HG03442 (cell line): ENCODE results near the gene SCNN1B.
"Not testable (repeated sequence)": the region's sequence is repeated elsewhere in the genome, so short reads cannot be mapped to it uniquely, and the experiment has no call there.

Source experiments
- ATAC-seq: cut with Tn5 transposase; IDR thresholded peaks from one replicate; pipeline ENCODE4 v1.9.1; 2021; ENCODE audit warnings: mild to moderate bottlenecking, moderate library complexity; ENCODE audit not compliant: unreplicated experiment

Gene SCNN1B

DNA sequence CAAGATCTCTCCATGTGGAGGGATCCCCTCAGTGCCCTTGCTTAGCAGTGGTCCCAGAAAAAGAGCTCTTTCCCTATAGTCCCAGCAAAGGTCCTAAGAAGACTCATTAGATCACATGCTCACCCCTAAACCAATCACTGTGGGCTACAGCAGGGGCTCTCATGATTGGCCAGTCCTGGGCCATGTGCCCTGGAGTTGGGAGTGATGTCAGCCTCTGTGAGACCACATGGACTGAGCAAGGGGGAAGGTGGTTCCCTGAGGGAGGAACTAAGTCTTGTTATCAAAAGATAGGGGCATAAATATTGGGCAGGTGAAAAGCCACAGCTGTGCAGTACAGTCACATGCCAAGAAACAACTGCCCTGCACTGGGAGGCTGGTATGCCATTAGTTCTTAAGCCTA is 51.3 kb downstream of the SCNN1B start:
- no peak for ATAC-seq

DNA sequence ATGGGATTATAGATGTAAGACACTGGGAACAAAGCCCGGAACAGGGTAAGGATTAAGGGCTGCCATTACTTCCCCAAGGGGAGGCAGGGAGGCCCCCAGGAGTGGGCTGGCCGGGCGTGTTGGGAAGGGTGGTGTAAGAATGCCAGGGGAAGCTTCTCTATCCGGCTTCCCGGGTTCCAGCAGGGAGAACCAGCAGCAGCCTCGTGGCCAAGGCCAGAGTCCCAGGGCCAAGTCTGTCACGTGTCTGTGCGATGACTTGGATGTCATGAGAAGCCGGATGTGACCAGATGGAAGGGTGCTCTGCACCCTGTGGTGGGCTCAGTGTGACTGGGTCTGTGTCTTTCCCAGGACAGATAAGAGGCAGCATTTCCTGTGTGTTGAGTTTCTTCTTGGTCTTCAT is 52.1 kb downstream of the SCNN1B start:
- ATAC-seq: no peak

DNA sequence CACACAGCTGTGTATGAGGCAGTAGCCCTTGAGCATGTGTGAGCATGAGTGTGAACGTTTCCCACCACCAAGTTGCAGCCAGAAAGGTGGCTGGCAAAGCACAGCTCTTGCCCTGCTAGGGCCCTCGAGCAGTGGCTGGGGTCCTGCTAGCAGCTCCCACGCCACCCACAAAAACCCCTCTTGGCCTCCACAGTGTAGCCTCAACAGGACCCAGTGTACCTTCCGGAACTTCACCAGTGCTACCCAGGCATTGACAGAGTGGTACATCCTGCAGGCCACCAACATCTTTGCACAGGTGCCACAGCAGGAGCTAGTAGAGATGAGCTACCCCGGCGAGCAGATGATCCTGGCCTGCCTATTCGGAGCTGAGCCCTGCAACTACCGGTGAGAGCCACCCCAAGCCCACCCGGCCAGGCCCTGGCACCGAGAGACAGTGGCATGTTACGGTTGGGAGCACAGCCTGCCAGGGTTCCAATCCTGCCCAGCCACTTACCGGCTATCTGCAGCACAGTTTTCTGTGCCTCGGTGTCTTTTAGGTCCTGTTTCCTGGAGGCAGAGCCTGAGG is 53.1 kb downstream of the SCNN1B start:
- no peak for ATAC-seq

DNA sequence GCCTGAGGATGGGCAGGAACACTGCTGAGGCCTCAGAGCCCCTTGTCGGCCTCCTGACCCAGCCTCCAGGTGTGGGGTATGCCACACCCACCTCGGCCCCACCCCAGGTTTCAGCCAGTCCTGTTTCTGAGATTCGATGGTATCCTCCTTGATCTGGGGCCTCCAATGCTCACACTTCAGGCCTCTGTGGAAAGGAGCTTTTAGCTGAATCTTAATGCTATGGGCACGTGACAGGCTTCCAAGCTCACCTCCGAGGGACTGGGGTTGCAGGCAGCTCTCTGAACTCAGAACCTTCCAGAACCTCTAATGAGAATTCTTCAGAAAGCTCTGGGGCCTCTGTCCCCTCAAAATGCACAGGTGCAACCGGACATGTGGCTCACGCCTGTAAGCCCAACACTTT is 54.8 kb downstream of the SCNN1B start:
- no peak for ATAC-seq

DNA sequence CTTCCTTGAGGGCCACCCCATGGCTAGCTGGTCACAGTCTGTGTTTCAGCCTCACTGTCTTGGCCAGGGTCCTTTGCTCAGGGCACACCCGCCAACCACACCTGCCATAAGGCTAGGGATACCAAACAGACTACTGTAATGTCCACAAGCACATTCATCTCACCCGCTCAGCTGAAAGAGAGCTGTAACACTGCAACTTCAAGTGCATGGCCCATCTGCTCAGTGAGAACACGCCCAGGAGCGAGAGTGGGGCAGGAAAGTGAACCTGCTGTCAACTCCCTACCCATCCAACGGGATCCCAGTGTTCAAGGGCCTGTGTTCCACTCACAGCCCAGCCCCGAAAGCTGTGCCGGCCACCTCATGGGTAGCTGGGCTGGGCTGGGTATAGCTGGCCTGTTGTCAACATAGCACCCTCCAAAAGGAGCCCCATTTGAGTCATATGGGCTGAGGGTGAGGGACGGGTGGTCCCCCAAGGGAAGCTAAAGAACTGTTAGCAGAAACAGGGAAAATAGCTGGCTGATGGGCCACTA is 55.7 kb downstream of the SCNN1B start:
- ATAC-seq: no peak

DNA sequence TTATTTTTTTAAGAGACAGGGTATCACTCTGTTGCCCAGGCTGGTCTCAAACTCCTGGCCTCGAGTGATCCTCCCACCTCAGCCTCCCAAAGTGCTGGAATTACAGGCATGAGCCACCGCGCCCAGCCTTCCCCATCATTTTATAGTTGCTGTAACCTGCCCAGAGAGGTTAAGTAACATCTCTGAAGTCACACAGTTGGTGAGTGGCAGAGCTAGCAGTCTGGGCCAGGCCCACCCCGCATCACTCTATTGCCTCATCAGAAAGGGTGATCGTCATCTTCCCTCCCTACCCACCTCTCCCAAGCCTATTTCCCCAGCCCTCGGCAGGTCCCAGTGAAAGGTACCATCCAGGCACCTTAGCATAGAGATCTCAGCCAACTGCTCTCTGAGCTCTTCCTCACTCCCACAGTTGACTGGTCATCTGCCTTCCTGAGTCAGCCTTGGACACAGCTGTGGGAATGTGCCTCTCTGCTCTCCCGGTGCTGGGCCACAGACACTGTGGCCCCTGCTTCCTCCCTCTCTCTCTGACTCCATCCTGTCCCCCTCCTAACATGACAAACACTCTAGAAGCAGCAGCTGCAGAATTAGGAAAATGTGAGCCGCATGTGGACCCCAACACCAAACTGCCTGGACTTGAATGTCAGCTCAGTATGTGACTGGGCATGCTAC is 57.1 kb downstream of the SCNN1B start:
- ATAC-seq: no peak

DNA sequence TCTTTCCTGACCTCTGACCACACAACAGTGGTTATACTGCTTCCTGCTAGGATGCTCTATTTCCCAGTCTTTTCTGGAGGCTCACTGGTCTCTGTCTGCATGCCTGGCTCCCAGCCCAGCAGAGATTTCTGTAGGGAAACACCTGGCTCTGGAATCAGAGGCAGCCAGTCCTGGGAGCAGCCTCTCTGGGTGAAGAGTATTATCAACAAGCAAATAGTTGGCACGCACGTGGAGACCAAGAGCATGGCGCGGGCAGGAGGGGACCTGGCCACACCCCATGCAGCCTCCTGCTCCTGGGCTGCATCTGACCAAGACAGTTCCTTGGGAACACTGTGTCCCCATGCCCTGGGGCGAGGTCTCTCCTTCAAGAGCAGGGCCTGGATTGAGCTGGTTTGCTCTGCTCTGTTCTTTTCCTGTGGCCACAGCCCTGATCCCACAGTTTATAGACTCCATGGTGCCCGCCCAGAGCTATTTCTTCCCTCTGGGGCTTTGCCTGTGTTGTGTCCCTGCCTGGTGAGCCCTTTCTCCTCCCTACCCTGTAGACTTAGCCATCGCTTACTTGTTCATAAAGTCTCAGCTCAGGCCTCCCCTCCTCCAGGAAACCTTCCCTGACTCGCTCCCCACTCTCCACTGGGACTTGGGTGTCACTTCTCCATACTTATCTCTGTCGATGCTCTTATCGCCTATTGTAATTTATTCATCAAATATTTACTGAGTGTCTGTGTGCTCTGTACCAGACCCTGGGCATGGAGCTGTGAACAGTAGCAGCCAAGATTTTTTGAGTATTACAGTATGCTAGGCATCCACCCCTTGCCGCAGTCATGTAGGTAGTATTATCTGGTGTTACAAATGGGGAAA is 60.6 kb downstream of the SCNN1B start:
- ATAC-seq: no peak

DNA sequence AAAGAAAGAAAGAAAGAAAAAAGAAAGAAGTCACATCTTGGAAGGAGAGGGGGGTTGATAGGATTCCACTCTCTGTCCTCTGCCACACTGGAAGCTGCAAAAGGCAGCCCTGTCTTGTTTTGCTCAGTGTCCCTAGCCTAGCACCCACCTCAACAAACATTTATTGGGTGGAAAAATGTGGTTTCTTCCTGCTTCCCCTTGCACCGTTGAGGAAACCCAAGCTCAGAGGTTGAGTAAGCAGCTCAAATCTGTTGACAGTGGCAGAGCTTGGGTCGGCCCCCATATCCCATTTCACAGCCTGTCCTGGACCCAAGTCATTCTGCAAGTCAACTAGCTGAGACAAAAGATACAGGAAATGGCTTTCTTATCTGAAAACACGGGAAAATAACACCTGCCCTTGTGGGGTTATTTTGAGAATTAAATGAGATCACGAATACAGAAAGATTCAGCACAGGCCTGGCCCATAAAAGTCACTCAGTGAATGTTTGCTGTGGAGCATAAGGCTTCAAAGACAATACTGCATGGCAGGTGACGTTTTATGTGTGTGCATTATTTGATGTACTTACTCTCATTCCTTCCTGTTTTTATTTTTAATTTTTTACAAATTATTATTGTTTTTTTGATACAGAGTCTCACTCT is 63.6 kb downstream of the SCNN1B start:
- no peak for ATAC-seq

DNA sequence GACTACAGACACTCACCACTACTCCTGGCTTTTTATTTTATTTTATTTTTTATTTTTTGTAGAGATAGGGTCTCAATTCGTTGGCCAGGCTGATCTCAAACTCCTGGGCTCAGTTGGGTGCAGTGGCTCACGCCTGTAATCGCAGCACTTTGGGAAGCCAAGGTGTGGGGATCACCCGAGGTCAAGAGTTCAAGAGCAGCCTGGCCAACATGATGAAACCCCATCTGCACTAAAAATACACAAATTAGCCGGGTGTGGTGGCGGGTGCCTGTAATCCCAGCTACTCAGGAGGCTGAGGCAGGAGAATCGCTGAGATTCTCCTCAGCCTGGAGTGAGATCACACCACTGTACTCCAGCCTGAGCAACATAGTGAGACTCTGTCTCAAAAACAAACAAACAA is 64.2 kb downstream of the SCNN1B start:
- not testable (repeated sequence) for ATAC-seq

DNA sequence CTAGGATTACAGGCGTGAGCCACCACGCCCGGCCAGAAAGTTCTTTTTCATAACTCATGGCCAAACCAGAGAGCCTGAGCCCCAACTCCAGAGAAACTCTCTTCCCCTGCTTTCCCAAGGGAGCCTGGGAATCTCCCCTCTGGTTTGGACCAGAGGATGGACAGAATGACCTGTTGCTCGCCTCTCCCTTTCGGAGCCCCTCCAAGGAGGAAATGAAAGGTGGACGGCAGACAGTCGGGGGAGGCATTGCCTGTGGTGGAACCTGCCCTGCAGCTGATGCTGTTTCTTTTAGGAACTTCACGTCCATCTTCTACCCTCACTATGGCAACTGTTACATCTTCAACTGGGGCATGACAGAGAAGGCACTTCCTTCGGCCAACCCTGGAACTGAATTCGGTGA is 65.5 kb downstream of the SCNN1B start:
- no peak for ATAC-seq

DNA sequence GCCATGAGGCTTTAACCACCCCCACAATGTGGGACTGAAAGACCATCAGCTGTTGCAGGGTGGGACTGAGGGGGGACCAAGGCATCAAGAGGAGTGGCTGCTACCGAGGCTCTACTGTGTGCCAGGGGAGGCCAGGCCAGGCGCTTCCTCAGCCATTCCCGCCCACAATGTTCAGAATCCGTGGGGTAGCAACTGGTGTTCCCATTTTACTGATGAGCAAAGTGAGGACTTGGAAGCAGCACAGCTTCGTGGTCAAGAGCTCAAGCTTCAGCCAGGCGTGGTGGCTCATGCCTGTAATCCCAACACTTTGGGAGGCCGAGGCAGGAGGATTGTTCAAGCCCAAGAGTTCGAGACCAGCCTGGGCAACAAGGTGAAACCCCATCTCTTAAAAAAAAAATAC is 65.9 kb downstream of the SCNN1B start:
- no peak for ATAC-seq

DNA sequence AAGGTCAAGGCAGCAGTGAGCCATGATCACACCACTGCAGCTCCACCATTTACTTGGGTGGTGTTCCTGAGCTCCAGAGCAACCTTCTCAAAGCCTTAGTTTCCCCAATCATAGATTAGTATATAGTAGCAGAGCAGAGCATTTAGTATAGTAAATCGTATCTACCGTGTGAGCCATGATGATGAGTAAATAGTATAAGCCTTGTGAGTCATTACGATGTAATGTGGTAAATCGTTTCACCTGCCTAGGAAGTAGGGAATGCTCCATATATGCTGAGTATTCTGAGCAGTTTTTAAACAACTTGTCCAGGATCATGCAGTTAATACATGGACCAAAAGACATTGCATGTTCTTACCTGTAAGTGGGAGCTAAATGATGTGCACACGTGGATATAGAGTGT is 66.4 kb downstream of the SCNN1B start:
- no peak for ATAC-seq

DNA sequence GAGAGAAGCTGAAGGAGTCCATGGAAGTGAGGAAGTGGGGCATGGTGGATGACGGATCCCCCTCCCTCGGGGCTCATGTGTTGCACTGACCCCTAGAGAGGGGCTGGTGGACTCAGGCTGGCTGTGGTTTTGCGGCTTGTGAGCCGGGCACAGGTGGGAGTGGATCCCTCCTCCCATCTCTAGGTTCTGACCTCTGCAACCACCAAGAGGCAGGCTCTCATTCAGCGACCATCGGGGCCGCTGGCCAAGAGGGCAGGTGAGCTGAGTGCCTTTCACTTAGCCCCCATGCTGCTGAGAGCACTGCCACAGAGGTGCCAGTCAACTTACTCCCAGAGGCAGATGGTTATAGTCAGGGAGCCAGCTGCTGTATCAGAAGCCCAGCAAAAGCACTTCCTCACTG is 67.3 kb downstream of the SCNN1B start:
- no peak for ATAC-seq

DNA sequence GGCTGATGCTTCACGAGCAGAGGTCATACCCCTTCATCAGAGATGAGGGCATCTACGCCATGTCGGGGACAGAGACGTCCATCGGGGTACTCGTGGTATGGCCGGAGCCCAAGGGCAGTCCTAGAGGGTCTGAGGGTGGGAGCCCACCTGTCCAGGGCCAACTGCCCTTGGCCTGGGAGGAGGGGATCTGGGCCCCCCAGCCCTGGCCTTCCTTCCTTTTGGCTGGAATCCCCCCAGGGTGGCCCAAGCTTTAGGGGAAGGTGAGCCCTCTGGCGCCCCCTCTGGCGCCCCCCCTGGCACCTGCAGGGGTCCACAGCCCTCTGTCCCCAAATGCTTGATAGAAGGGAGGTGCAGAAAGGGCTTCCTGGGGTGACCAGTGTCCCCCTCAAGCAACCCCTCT is 69.3 kb downstream of the SCNN1B start:
- no peak for ATAC-seq

DNA sequence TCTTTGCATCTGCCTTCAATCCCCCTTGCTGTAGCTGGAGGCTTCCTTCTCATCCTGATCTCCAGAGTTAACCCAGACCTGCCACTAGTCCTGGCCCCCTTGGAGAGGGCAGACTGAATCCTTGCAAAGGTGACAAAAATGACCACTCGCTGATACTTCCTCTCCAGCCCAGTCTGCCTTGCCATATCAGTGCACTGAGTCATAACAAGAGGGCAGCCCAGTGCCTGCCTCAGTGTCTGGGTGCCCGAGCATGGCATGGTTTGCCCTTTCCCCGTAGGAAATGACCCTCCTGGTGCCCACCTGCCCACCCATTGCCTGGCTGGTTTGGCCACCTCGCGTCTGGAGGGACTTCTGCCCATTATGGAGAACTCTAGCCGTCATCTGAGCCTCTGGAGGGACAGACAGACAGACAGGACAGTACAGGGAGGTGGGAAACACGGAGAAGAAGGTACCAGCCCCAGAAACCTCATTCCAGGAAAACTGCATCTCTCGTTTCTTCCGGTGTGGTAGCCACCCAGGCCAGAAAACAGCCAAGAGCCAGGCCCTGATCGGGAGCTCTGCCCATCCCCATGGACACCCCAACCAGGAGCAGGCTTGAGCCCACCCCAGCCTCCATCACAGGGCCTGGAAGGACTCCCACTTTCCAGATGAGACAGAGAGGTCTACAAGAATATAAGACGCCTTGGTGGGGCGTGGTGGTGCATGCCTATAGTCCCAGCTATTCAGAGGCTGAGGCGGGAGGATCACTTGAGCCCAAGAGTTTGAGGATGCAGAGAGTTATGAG is 71.5 kb downstream of the SCNN1B start:
- ATAC-seq: no peak

DNA sequence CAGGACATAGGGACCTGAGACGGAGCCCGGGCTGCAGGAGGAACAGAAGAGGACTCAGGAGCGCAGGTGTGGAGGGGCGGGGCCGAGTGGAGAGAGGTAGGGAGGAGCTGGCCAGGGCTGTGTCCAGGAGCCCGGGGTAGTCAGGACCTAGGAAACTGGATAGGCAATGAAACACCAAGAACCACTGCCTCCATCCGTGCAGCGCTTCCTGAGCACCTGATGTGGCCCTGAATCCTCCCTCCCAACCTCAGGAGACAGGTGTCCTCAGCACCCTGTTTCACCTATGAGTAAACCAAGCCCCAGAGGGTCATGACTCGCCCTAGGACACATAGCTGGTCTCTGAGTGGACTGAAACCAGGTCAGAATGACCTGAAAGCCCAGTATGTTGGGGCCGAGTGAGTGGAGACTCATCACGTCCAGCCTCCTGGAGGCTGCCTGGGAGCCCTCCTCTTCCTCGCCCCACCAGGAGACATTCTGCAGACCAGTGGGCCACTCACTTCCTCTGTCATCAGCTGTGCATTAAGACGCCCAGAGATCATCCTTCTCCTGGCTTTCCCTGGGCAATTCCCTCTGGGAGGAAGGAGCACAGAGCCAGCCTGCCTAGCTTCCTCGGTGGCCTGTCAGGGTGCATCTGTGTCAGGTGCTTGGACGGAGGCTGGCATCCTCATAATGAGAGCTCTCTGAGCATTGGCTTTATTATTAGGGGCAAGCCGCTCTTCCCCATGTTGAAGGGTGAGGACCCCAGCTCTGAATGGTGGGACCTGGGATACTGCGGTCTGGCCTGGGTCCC is 72.8 kb downstream of the SCNN1B start:
- ATAC-seq: no peak

DNA sequence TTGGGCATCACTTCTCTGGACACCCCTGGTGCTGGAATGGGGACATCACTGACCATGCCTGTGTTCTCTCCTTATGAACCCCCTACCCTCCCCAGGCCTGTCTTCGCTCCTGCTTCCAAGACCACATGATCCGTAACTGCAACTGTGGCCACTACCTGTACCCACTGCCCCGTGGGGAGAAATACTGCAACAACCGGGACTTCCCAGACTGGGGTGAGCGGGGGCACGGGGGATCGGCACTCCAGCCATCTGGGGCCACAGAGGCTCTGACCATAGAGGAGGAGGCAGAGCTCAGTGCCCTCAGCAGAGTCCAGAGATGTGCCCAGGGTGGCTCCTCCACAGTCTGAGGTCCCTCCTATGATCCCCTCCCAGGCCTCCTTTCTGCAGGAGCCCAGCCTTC is 73.5 kb downstream of the SCNN1B start:
- ATAC-seq: no peak

DNA sequence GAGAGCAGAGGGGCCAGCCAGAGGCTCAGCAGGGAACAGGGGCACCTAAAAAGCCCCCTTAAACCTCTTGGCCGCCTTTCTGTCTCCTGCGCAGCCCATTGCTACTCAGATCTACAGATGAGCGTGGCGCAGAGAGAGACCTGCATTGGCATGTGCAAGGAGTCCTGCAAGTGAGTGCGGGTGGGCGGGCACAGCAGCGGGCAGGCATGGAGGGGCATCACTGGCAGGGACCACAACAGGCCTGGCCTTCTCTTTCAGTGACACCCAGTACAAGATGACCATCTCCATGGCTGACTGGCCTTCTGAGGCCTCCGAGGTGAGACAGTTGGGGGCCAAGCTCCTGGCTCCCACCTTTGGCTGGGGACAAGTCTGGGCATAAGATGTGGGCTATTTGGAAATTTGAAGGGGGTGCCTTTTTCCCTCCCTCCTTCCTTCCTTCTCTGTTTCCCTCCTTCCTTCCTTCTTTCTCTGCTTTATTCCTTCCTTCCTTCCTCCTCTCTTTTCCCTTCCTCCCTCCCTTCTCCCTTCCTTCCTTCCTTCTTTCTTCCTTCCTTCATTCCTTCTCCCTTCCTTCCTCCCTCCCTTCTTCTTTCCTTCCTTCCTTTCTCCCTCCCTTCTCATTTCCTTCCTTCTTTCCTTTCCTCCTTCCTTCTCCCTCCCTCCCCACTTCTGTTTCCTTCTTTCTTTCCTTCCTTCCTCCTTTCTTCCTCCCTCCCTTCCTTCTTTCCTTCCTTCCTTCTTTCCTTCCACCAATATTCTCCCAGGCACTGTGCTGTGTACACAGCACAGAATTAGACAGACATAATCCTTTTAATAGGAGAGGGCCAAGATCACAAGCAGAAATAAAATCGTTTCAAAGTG is 75.2 kb downstream of the SCNN1B start:
- no peak for ATAC-seq

DNA sequence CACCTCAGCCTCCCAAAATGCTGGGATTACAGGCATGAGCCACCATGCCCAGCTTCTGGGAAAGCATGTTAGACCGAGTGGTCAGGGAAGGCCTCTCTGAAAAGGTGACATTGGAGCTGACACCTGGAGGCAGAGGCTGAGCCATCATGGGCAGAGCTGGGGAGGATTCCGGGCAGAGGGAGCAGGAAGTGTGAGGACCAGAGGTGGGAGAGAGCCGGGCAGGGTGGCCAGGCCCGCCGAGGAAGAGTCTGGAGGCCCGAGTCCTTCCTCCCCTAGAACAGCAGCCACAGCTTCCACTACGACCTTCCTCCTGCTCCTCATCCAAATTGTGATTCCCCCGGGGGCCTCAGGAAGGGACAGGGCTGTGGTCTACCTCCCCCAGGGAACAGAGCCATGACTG is 76.2 kb downstream of the SCNN1B start:
- ATAC-seq: no peak
